Gastrocnemius medialis (tissue), 4 donors: ENCODE measurements around the gene KCNQ4. TPM values are rescaled to one million over a fixed set of nuclear protein-coding genes. Genes with fewer than 3 reads are reported as not detected.

Experiments
- ATAC-seq, 2 donors: fragments of 150-250 bp; one replicate each; pipeline ENCODE4 v1.9.1; 2016
- DNase-seq, 2 donors: peaks; one replicate each; pipeline ENCODE4 v3.0.0-alpha.2; 2019
- H3K27ac ChIP-seq, 4 donors: fragments of 200-600 bp; sonication (generic); 1 replicate in 1 of 4; 2 replicates in 3 of 4; pipeline ENCODE4 v1.5.1; 2016 to 2018; ENCODE audit warnings: mild to moderate bottlenecking in 2 of 4, moderate library complexity in 1 of 4
- H3K27me3 ChIP-seq, 3 donors: fragments of 200-600 bp; sonication (generic) in 2 of 3; 1 replicate in 1 of 3; 2 replicates in 2 of 3; pipeline versions ENCODE4 v1.5.1 to v1.6.0; 2016 to 2019; ENCODE audit warnings: mild to moderate bottlenecking in 1 of 3, moderate library complexity in 1 of 3
- H3K36me3 ChIP-seq, 2 donors: fragments of 200-600 bp; sonication (generic) in 1 of 2; one replicate each; pipeline ENCODE4 v1.5.1; 2017 to 2018
- H3K4me1 ChIP-seq, 2 donors: fragments of 200-600 bp; sonication (generic) in 1 of 2; one replicate each; pipeline ENCODE4 v1.5.1; 2016 to 2017; ENCODE audit warnings: mild to moderate bottlenecking in 2 of 2
- H3K4me3 ChIP-seq, 4 donors: fragments of 200-600 bp; sonication (generic) in 3 of 4; 1 replicate in 1 of 4; 2 replicates in 3 of 4; pipeline ENCODE4 v1.5.1; 2016 to 2019; ENCODE audit warnings: mild to moderate bottlenecking in 2 of 4
- H3K9me3 ChIP-seq, 3 donors: fragments of 200-600 bp; sonication (generic) in 2 of 3; 1 replicate in 1 of 3; 2 replicates in 2 of 3; pipeline ENCODE4 v1.5.1; 2016 to 2019
- CTCF ChIP-seq, 5 experiments: fragments of 450-650 bp in 3 of 5; fragments of 200-600 bp in 2 of 5; sonication (generic) in 2 of 5; IDR thresholded peaks in 4 of 5; conservative IDR thresholded peaks in 1 of 5; 1 replicate in 4 of 5; 2 replicates in 1 of 5; pipeline ENCODE4 v1.5.1; 2016 to 2019; ENCODE audit warnings: antibody characterized with exemption in 5 of 5, mild to moderate bottlenecking in 3 of 5, moderate library complexity in 3 of 5
- POLR2A ChIP-seq, 2 donors: fragments of 450-650 bp; IDR thresholded peaks; one replicate each; pipeline ENCODE4 v1.6.1; 2017; ENCODE audit warnings: antibody characterized with exemption in 2 of 2, mild to moderate bottlenecking in 2 of 2, moderate library complexity in 2 of 2
- in situ Hi-C, 4 donors: fragments of 200-750 bp; cut with MboI; loops; one replicate each; pipeline versions ENCODE4 v1.15.0 to v1.8.0; 2017; ENCODE audit warnings: low sequenced_read_pairs in 4 of 4
- intact Hi-C: fragments of 100-400 bp; cut with DNase I; formaldehyde crosslinking; loops from one replicate; pipeline ENCODE4 v1.15.1; 2023; ENCODE audit warnings: low total_unique reads
- total RNA-seq, 4 donors: library from RNA; depleted of rRNA; stranded (reverse); fragments of >200 nt; gene quantifications; one replicate each; pipeline versions ENCODE4 v1.1.0 to v1.2.3, GENCODE V29; 2016

KCNQ4 gene
- total RNA-seq, 4 donors from 2014 or later: 2.9 to 8.2 (median 3.5) TPM

- no peak for ATAC-seq
- no peaks in the 10 kb centered on the region for H3K27me3 ChIP-seq
- in situ Hi-C loops: no loop called here
Observed at GRCh38 chr1:40819101-40819500, 35.5 kb downstream of the KCNQ4 start.

GRCh38 chr1:40820251-40820797 lies 36.7 kb downstream of the KCNQ4 start:
- intact Hi-C loops: no loop called here
- no peaks in the 10 kb centered on the region for H3K36me3 ChIP-seq
- in situ Hi-C loops: no loop called here
- DNase-seq: no peak
- peak in 1 of 2 donors; percentile 57 for ATAC-seq
- H3K27ac ChIP-seq: no peak overlapping the region
- H3K4me1 ChIP-seq: peaks cover 0 to 10% of the 10 kb centered on the region in 2 donors
- TF ChIP-seq CTCF (IDR thresholded peaks at IDR 0.05 in 4 of 5, conservative IDR thresholded peaks at IDR 0.05 in 1 of 5) (no peak), POLR2A (IDR thresholded peaks at IDR 0.05) (no peak)
- H3K27me3 ChIP-seq: no peaks in the 10 kb centered on the region
- no peak overlapping the region for H3K4me3 ChIP-seq
- H3K9me3 ChIP-seq: no peaks in the 10 kb centered on the region

More at GRCh38 chr1:40819101-40819500, 35.5 kb downstream of the KCNQ4 start:
- TF ChIP-seq POLR2A (IDR thresholded peaks at IDR 0.05) (no peak), CTCF (IDR thresholded peaks at IDR 0.05 in 4 of 5, conservative IDR thresholded peaks at IDR 0.05 in 1 of 5) (no peak)
- intact Hi-C loops: no loop called here
- Histone ChIP-seq H3K27ac (no peak overlapping the region), H3K4me3 (no peak overlapping the region), H3K9me3 (no peaks in the 10 kb centered on the region), H3K4me1 (peaks cover 0 to 10% of the 10 kb centered on the region in 2 donors), H3K36me3 (no peaks in the 10 kb centered on the region)
- DNase-seq: no peak

- Histone ChIP-seq H3K27me3 (no peaks in the 10 kb centered on the region), H3K27ac (no peak overlapping the region)
- in situ Hi-C loops: no loop called here
Observed at GRCh38 chr1:40820911-40821693, 37.5 kb downstream of the KCNQ4 start.

GRCh38 chr1:40822890-40823289 lies 39.3 kb downstream of the KCNQ4 start:
- no peak for DNase-seq
- Histone ChIP-seq H3K27me3 (no peaks in the 10 kb centered on the region), H3K27ac (no peak overlapping the region), H3K4me1 (peaks cover 0 to 10% of the 10 kb centered on the region in 2 donors), H3K36me3 (no peaks in the 10 kb centered on the region), H3K9me3 (no peaks in the 10 kb centered on the region), H3K4me3 (no peak overlapping the region)
- intact Hi-C loops (no loop called here), in situ Hi-C loops (no loop called here)
- TF ChIP-seq POLR2A (IDR thresholded peaks at IDR 0.05) (no peak), CTCF (IDR thresholded peaks at IDR 0.05 in 4 of 5, conservative IDR thresholded peaks at IDR 0.05 in 1 of 5) (no peak)
- ATAC-seq: no peak

More at GRCh38 chr1:40820911-40821693, 37.5 kb downstream of the KCNQ4 start:
- intact Hi-C loops: no loop called here
- Histone ChIP-seq H3K9me3 (no peaks in the 10 kb centered on the region), H3K4me3 (no peak overlapping the region), H3K36me3 (no peaks in the 10 kb centered on the region), H3K4me1 (peaks cover 0 to 10% of the 10 kb centered on the region in 2 donors)
- no peak for DNase-seq
- TF ChIP-seq CTCF (IDR thresholded peaks at IDR 0.05 in 4 of 5, conservative IDR thresholded peaks at IDR 0.05 in 1 of 5) (no peak), POLR2A (IDR thresholded peaks at IDR 0.05) (no peak)
- peak in 1 of 2 donors; percentile 15 for ATAC-seq
